CD4-positive, alpha-beta T cell treated with Interleukin-10 for 1 hour (primary cell): ENCODE results near the gene SLC25A41.

Experiments
- DNase-seq: peaks from one replicate; pipeline ENCODE4 v3.0.0-alpha.2; 2020

SLC25A41 gene

GRCh38 chr19:6425732-6426620 lies 7.6 kb downstream of the SLC25A41 start:
- peak; percentile 5 for DNase-seq

- peak; percentile 100 for DNase-seq
Observed at GRCh38 chr19:6424939-6425731, 8.4 kb downstream of the SLC25A41 start.

GRCh38 chr19:6424195-6424938 lies 9.2 kb downstream of the SLC25A41 start, which contains the start of gene KHSRP:
Gene KHSRP, minus strand, starts transcription at chr19:6424811. Its CDS starts 110 bp downstream, at chr19:6424701.
- peak; percentile 32 for DNase-seq

GRCh38 chr19:6423499-6424194 lies 9.9 kb downstream of the SLC25A41 start:
- DNase-seq: peak; percentile 27

- DNase-seq: no peak
Observed at GRCh38 chr19:6421075-6422014, 12.2 kb downstream of the SLC25A41 start.

- no peak for DNase-seq
Observed at GRCh38 chr19:6418562-6418932, 15.0 kb downstream of the SLC25A41 start.

- DNase-seq: no peak
Observed at GRCh38 chr19:6417713-6418561, 15.6 kb downstream of the SLC25A41 start.

GRCh38 chr19:6416658-6417405 lies 16.7 kb downstream of the SLC25A41 start:
- DNase-seq: no peak

- no peak for DNase-seq
Observed at GRCh38 chr19:6415591-6416190, 17.9 kb downstream of the SLC25A41 start.

GRCh38 chr19:6414793-6415590 lies 18.6 kb downstream of the SLC25A41 start:
- DNase-seq: no peak

- DNase-seq: no peak
Observed at GRCh38 chr19:6413721-6414643, 19.6 kb downstream of the SLC25A41 start.

GRCh38 chr19:6413291-6413690 lies 20.3 kb downstream of the SLC25A41 start:
- no peak for DNase-seq

- DNase-seq: peak; percentile 58
Observed at GRCh38 chr19:6412447-6413091, 21.0 kb downstream of the SLC25A41 start.

GRCh38 chr19:6412061-6412446 lies 21.5 kb downstream of the SLC25A41 start:
- DNase-seq: no peak

GRCh38 chr19:6409346-6409745 lies 24.2 kb downstream of the SLC25A41 start:
- no peak for DNase-seq

- DNase-seq: no peak
Observed at GRCh38 chr19:6406401-6406800, 27.2 kb downstream of the SLC25A41 start.
